Aorta (tissue), 5 donors: ENCODE data around the gene ARHGEF10L. TPM values are rescaled to one million over a fixed set of nuclear protein-coding genes. Genes with fewer than 3 reads are reported as not detected.
A peak's percentile ranks its signal among the peaks of the same experiment; 100 is the strongest.

ENCODE experiments used
- ATAC-seq: fragments of 200-7000 bp; cut with Tn5 transposase; one replicate; pipeline ENCODE4 v1.9.1; 2022; ENCODE audit warnings: moderate library complexity; ENCODE audit not compliant: low FRiP score
- DNase-seq, 2 donors: peaks; one replicate each; pipeline ENCODE4 v3.0.0-alpha.2; 2020
- H3K27ac ChIP-seq, 2 donors: one replicate each; pipeline ENCODE4 v1.5.1; 2013; ENCODE audit warnings: low read length in 2 of 2, mild to moderate bottlenecking in 2 of 2, moderate library complexity in 2 of 2, control low read depth in 1 of 2, inconsistent platforms in 1 of 2, low read depth in 1 of 2
- H3K27me3 ChIP-seq, 2 donors: one replicate each; pipeline ENCODE4 v1.6.1; 2013; ENCODE audit warnings: control low read depth in 1 of 2, low read length in 1 of 2, mild to moderate bottlenecking in 1 of 2, moderate library complexity in 1 of 2; ENCODE audit not compliant: insufficient read depth in 2 of 2, control insufficient read depth in 1 of 2
- H3K36me3 ChIP-seq, 2 donors: one replicate each; pipeline ENCODE4 v1.6.1; 2013; ENCODE audit warnings: control low read depth in 1 of 2, low read length in 1 of 2, mild to moderate bottlenecking in 1 of 2; ENCODE audit not compliant: insufficient read depth in 2 of 2, control insufficient read depth in 1 of 2
- H3K4me1 ChIP-seq, 2 donors: one replicate each; pipeline ENCODE4 v1.6.1; 2013; ENCODE audit warnings: low read length in 2 of 2, control low read depth in 1 of 2, mild to moderate bottlenecking in 1 of 2, moderate library complexity in 1 of 2; ENCODE audit not compliant: insufficient read depth in 2 of 2, control insufficient read depth in 1 of 2
- H3K4me3 ChIP-seq, 2 donors: one replicate each; pipeline ENCODE4 v1.5.1; 2013; ENCODE audit warnings: low read length in 2 of 2, control low read depth in 1 of 2, mild to moderate bottlenecking in 1 of 2
- H3K9me3 ChIP-seq: one replicate; pipeline ENCODE4 v1.6.1; 2013; ENCODE audit warnings: mild to moderate bottlenecking, low read length; ENCODE audit not compliant: control insufficient read depth
- WGBS, 2 donors: extraction: QIAGEN DNeasy Blood & Tissue Kit; methylation state at CpG; one replicate each; pipeline ENCODE4 v1.1.7; 2013; 5-methylcytosine and 5-hydroxymethylcytosine counted together
- intact Hi-C, 2 donors: fragments of 100-400 bp; cut with DNase I; formaldehyde crosslinking; loops; one replicate each; pipeline versions ENCODE4 v1.14.2 to v1.15.0; 2022
- polyA plus RNA-seq, 2 donors: library from polyadenylated mRNA; stranded (reverse); fragments of 200-250 nt; gene quantifications; one replicate each; pipeline ENCODE4 v1.2.3, GENCODE V29; 2013
- total RNA-seq, 2 donors: library from RNA; stranded (reverse); fragmentation: NEBNext Ultra II Directional; extraction: Animal tissue kit (Norgen Biotek cat#: 25700); gene quantifications; one replicate each; pipeline ENCODE4 v1.2.1, GENCODE V29; 2021
- donor health status: healthy with polysubstance abuse.
- donor health status: Bipolar disorder and iron deficiency.
- donor health status: DM: no; HTN: no; CAD: no.
- donor health status: DM: no; HTN: no; CAD: no.
- donor health status: DM: yes; HTN: yes; CAD: no.

Gene ARHGEF10L
- total and polyA plus RNA-seq, 4 donors = 24.0 to 190 (median 133) TPM

DNA sequence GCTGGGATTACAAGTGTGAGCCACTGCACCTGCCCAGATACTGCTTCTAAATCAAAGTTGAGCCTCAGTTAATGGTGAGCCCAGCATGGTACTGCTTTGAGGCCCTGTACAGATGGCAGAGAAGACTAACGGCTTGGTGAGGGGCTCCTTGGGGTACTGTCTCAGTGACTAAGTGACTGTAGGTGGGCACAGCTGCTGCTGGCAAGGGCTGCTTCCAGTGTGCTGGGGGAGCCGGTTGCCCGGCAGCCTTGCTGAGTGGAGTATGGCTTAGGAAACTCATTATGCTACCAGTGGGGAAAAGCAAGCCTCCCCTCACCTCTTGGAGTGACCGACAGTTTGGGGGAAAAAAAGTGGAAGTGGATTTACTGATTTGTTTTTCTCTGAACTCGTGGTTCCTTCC lies 23.6 kb upstream of the ARHGEF10L start:
- H3K27me3 ChIP-seq = no peaks in the 10 kb centered on the region
- no peak for DNase-seq
- ATAC-seq = no peak
- intact Hi-C loops = no loop called here
- WGBS, 2 donors = 81 to 83% methylated on average over 5 of the region's 5 CpGs
- no peak overlapping the region for H3K4me3 ChIP-seq
- H3K9me3 ChIP-seq = no peaks in the 10 kb centered on the region
- no peaks in the 10 kb centered on the region for H3K4me1 ChIP-seq
- no peak overlapping the region for H3K27ac ChIP-seq
- no peaks in the 10 kb centered on the region for H3K36me3 ChIP-seq

DNA sequence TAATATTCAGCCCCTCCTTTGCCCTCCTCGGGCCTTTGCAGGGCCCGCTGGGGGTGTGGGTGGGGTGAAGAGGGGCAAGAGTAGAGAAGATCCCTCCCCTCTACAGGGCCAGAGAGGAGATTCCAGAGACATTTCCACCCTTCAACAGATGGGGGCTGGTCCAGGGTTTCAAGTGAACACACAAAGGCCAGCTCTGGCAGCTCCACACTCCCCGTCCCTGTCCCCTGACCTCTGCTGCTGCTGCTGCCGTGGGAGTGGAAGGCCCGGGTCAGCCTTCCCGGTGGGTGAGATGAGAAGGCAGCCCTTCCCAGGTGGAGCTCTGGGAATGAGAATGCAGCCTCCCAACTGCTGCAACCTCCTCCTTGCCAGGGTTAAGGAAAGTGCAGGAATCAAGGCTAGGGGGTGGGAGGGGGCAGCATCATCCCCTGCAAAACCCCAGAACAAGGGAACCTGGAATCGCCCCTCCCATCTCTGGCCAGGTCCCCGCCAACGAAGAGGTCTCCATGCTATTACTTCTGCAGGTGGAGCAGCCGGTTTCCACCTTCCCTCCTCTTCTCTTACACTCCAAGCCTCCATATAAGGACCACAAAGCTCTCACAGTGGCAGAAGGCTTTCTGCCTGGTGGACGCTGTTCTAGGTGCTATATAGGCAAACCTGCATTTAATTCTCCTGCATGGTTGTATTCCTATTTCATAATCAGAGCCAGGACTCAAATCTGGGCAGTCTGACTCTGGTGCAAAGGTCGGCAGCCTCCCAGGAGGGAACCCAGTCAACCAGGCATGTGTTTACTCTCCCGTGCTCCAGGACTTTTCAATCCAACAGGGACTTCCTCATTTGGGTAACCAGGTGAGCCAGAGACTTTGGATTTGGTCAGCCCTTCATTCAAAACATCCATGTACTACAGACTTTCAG lies 22.9 kb upstream of the ARHGEF10L start:
- Histone ChIP-seq H3K27me3 (no peaks in the 10 kb centered on the region), H3K27ac (no peak overlapping the region), H3K36me3 (no peaks in the 10 kb centered on the region), H3K9me3 (no peaks in the 10 kb centered on the region), H3K4me3 (no peak overlapping the region), H3K4me1 (no peaks in the 10 kb centered on the region)
- ATAC-seq = no peak
- intact Hi-C loops = no loop called here
- DNase-seq = no peak
- WGBS, 2 donors = 66 to 70% methylated on average over 13 of the region's 13 CpGs

- ATAC-seq (no peak), DNase-seq (no peak)
- intact Hi-C loops = no loop called here
- Histone ChIP-seq H3K27me3 (no peaks in the 10 kb centered on the region), H3K4me1 (no peaks in the 10 kb centered on the region), H3K9me3 (no peaks in the 10 kb centered on the region), H3K4me3 (no peak overlapping the region), H3K27ac (no peak overlapping the region), H3K36me3 (no peaks in the 10 kb centered on the region)
- 75 to 77% methylated on average over 12 of the region's 12 CpGs for WGBS, 2 donors
These were observed 19.5 kb upstream of the ARHGEF10L start for GRCh38 chr1:17520041-17520440.

DNA sequence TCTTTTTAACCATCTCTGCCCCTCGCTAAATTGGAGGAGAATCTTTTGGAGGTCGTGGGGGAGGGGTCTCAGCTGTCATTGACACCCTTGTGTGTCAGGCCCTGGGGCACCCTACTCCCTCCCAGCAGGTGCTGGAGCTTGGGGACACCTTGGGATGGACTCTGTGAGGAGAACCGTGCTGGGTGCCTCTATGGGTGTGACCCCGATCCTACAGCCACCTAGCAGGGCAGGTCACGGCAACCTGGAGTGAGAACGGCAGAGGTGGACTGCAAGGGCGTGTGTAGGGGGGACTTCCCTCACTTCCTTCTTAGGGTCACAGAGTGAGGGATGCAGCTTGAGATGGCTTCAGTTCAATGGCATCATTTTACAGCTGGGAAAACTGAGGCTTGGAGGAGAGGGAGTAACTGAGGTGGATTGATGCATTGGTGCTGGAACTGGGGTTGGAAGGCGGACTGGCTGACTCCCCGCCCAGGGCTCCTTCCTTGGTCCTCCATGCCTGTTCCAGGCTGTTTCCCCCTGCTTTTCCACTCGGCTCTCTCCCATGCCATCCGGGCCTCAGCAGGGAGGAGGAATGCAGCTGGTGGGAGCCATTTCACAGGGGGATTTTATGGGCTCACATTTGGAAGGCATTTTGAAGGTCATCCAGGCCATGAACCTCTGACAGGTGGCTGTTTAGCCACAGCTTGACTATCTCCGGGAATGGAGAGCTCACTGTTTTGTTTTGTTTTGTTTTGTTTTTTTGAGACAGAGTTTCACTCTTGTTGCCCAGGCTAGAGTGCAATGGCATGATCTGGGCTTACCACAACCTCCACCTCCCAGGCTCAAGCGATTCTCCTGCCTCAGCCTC lies 18.8 kb upstream of the ARHGEF10L start:
- H3K9me3 ChIP-seq = no peaks in the 10 kb centered on the region
- DNase-seq = no peak
- no peaks in the 10 kb centered on the region for H3K4me1 ChIP-seq
- 85% methylated on average over 13 of the region's 13 CpGs for WGBS, 2 donors
- H3K27me3 ChIP-seq = no peaks in the 10 kb centered on the region
- intact Hi-C loops = no loop called here
- no peak overlapping the region for H3K27ac ChIP-seq
- H3K4me3 ChIP-seq = no peak overlapping the region
- H3K36me3 ChIP-seq = no peaks in the 10 kb centered on the region
- ATAC-seq = no peak

GRCh38 chr1:17521946-17522612 lies 17.4 kb upstream of the ARHGEF10L start:
- intact Hi-C loops = no loop called here
- DNase-seq (no peak), ATAC-seq (no peak)
- WGBS, 2 donors = 79 to 82% methylated on average over 19 of the region's 19 CpGs
- no peak overlapping the region for H3K27ac ChIP-seq
- H3K27me3 ChIP-seq = no peaks in the 10 kb centered on the region
- H3K36me3 ChIP-seq = no peaks in the 10 kb centered on the region
- H3K9me3 ChIP-seq = no peaks in the 10 kb centered on the region
- no peak overlapping the region for H3K4me3 ChIP-seq
- no peaks in the 10 kb centered on the region for H3K4me1 ChIP-seq

DNA sequence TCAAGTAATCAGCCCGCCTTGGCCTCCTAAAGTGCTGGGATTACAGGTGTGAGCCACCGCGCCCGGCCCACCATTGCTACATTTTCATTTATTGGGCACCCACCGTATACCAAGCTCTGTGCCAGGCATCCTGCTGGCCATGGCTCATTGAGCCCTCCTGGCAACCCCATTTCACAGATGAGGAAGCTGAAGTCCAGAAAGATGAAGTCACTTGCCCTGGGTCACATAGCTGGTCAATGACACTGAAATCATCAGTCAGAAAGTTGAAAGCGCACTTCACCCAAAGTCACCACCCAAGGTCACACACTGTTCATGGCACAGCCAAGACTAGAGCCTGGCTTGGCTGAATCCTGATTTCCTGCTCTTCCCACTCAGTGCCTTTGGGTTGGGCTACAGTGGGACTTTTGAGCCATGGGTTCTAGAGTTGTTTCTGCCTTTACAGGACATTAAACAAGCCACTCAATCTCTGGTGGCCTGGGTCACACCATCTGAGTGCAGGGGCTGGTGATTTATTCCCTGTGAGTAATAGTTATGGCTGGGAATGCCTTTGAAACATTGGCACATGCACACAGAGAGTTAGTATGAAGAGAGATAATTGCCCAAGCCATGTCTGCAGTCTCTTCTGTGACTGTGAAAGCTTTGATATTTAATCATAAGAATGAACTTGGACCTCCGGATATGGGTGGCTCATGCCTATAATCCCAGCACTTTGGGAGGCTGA lies 16.0 kb upstream of the ARHGEF10L start:
- intact Hi-C loops = no loop called here
- H3K27me3 ChIP-seq = no peaks in the 10 kb centered on the region
- no peaks in the 10 kb centered on the region for H3K36me3 ChIP-seq
- H3K4me3 ChIP-seq = no peak overlapping the region
- ATAC-seq = no peak
- H3K27ac ChIP-seq = no peak overlapping the region
- 88 to 96% methylated on average over 7 of the region's 7 CpGs for WGBS, 2 donors
- no peaks in the 10 kb centered on the region for H3K9me3 ChIP-seq
- H3K4me1 ChIP-seq = no peaks in the 10 kb centered on the region
- no peak for DNase-seq

GRCh38 chr1:17524645-17525044 lies 14.9 kb upstream of the ARHGEF10L start:
- WGBS, 2 donors = 98% methylated on average over 2 of the region's 2 CpGs
- H3K4me1 ChIP-seq = no peaks in the 10 kb centered on the region
- no peaks in the 10 kb centered on the region for H3K36me3 ChIP-seq
- intact Hi-C loops = no loop called here
- DNase-seq = no peak
- no peaks in the 10 kb centered on the region for H3K27me3 ChIP-seq
- no peak overlapping the region for H3K27ac ChIP-seq
- no peaks in the 10 kb centered on the region for H3K9me3 ChIP-seq
- ATAC-seq = no peak
- no peak overlapping the region for H3K4me3 ChIP-seq

GRCh38 chr1:17525996-17526686 lies 13.4 kb upstream of the ARHGEF10L start:
- no peaks in the 10 kb centered on the region for H3K36me3 ChIP-seq
- 67% methylated on average over 4 of the region's 4 CpGs for WGBS, 2 donors
- intact Hi-C loops = loop anchor here in 1 of 2 donors (2.0 kb wide), 1 partner anchor 23 kb away; no protein-coding TSS in a partner anchor
- H3K27ac ChIP-seq = peak overlapping the region in 1 of 2 donors; percentile 29
- no peak overlapping the region for H3K4me3 ChIP-seq
- ATAC-seq = no peak
- H3K27me3 ChIP-seq = no peaks in the 10 kb centered on the region
- no peak for DNase-seq
- H3K9me3 ChIP-seq = no peaks in the 10 kb centered on the region
- no peaks in the 10 kb centered on the region for H3K4me1 ChIP-seq
